GM15510 (cell line): ENCODE data around the gene ODAD4.

ENCODE experiments used
- POLR2A ChIP-seq: IDR thresholded peaks from 3 replicates; pipeline ENCODE4 v1.6.1; 2011; ENCODE audit warnings: borderline replicate concordance; ENCODE audit not compliant: insufficient read length; ENCODE audit errors: extremely low read depth

ODAD4 gene

GRCh38 chr17:41971721-41972523 is 41.5 kb downstream of the ODAD4 start:
- TF ChIP-seq POLR2A: no peak

GRCh38 chr17:41972571-41973407 is 42.4 kb downstream of the ODAD4 start:
- TF ChIP-seq POLR2A: no peak

GRCh38 chr17:41973408-41973811 is 43.0 kb downstream of the ODAD4 start:
- no peak for TF ChIP-seq POLR2A

GRCh38 chr17:41974031-41974430 is 43.6 kb downstream of the ODAD4 start:
- TF ChIP-seq POLR2A: no peak

GRCh38 chr17:41974658-41975057 is 44.2 kb downstream of the ODAD4 start:
- TF ChIP-seq POLR2A: no peak

- no peak for TF ChIP-seq POLR2A
Observed at GRCh38 chr17:41975099-41976083, 45.0 kb downstream of the ODAD4 start.

GRCh38 chr17:41976142-41976768 is 45.8 kb downstream of the ODAD4 start:
- no peak for TF ChIP-seq POLR2A

GRCh38 chr17:41977991-41978390 is 47.6 kb downstream of the ODAD4 start:
- TF ChIP-seq POLR2A: no peak

- no peak for TF ChIP-seq POLR2A
Observed at GRCh38 chr17:41982026-41982760, 51.8 kb downstream of the ODAD4 start.

GRCh38 chr17:41984454-41984853 is 54.0 kb downstream of the ODAD4 start:
- TF ChIP-seq POLR2A: no peak

- TF ChIP-seq POLR2A: no peak
Observed at GRCh38 chr17:41985919-41986318, 55.5 kb downstream of the ODAD4 start.

- TF ChIP-seq POLR2A: no peak
Observed at GRCh38 chr17:41986634-41987033, 56.2 kb downstream of the ODAD4 start.

GRCh38 chr17:41987642-41988041 is 57.2 kb downstream of the ODAD4 start:
- no peak for TF ChIP-seq POLR2A
